Testis (tissue), 2 donors: ENCODE data around the gene UBAC1.

Source experiments
- CTCF ChIP-seq, 3 experiments: fragments of 450-650 bp in 2 of 3; fragments of 200-600 bp in 1 of 3; sonication (generic) in 1 of 3; IDR thresholded peaks; one replicate each; pipeline ENCODE4 v1.5.1; 2016 to 2019; ENCODE audit warnings: antibody characterized with exemption in 3 of 3, mild to moderate bottlenecking in 2 of 3, moderate library complexity in 1 of 3
- POLR2A ChIP-seq: fragments of 450-650 bp; IDR thresholded peaks from one replicate; pipeline ENCODE4 v1.6.1; 2017; ENCODE audit warnings: antibody characterized with exemption, mild to moderate bottlenecking, moderate library complexity

GRCh38 chr9:135896205-135896604, 65.0 kb downstream of the UBAC1 start:
- no peak for TF ChIP-seq POLR2A
- TF ChIP-seq CTCF (IDR thresholded peaks at IDR 0.05) = no peak
